Activated naive CD8-positive, alpha-beta T cell treated with anti-CD3 and anti-CD28 coated beads, Interleukin-2, amount 10 ng/mL, durations not matched to agents 7 days and 5 days (primary cell): Measurements from ENCODE around the gene HTR5A. TPM values are rescaled to one million over a fixed set of nuclear protein-coding genes. Genes with fewer than 3 reads are reported as not detected.

ENCODE experiments used
- ATAC-seq: fragments of 150-1000 bp; cut with Tn5 transposase; one replicate; pipeline ENCODE4 v1.10.0; 2021; ENCODE audit warnings: low read depth, moderate library complexity
- POLR2A ChIA-PET: fragments of 350-600 bp; sonication (Branson Sonifier 250); formaldehyde crosslinking; loops from one replicate; lab custom pipeline; 2021; ENCODE audit warnings: antibody characterized with exemption; lab: Charles Lee
- DNase-seq: peaks from one replicate; pipeline ENCODE4 v3.0.0; 2021
- H3K27ac Mint-ChIP-seq: one replicate; pipeline ENCODE4 v1.8.0; 2022; ENCODE audit warnings: mild to moderate bottlenecking, mixed read lengths
- H3K27me3 Mint-ChIP-seq: one replicate; pipeline ENCODE4 v1.8.0; 2022; ENCODE audit warnings: mild to moderate bottlenecking, moderate library complexity, mixed read lengths
- H3K36me3 Mint-ChIP-seq: one replicate; pipeline ENCODE4 v1.8.0; 2021; ENCODE audit warnings: mild to moderate bottlenecking, mixed read lengths
- H3K4me1 Mint-ChIP-seq: one replicate; pipeline ENCODE4 v1.8.0; 2021; ENCODE audit warnings: mixed read lengths
- H3K4me3 Mint-ChIP-seq: one replicate; pipeline ENCODE4 v1.8.0; 2022; ENCODE audit warnings: mild to moderate bottlenecking, moderate library complexity, mixed read lengths
- H3K9me3 Mint-ChIP-seq: one replicate; pipeline ENCODE4 v1.8.0; 2021; ENCODE audit warnings: mixed read lengths
- total RNA-seq, 2 experiments: library from RNA; stranded (reverse); gene quantifications; one replicate each; pipeline ENCODE4 v1.2.3, GENCODE V29; 2021

HTR5A gene
- total RNA-seq, 2 experiments from 2014 or later, result not detected

GRCh38 chr7:155131090-155131489, 61.0 kb downstream of the HTR5A start:
- Mint-ChIP-seq H3K36me3 (no peaks in the 10 kb centered on the region), H3K9me3 (no peaks in the 10 kb centered on the region), H3K27me3 (peaks cover 3% of the 10 kb centered on the region), H3K4me3 (no peak overlapping the region), H3K27ac (no peak overlapping the region), H3K4me1 (no peaks in the 10 kb centered on the region)
- no peak for DNase-seq
- POLR2A ChIA-PET, result no interaction called here
- no peak for ATAC-seq

DNA sequence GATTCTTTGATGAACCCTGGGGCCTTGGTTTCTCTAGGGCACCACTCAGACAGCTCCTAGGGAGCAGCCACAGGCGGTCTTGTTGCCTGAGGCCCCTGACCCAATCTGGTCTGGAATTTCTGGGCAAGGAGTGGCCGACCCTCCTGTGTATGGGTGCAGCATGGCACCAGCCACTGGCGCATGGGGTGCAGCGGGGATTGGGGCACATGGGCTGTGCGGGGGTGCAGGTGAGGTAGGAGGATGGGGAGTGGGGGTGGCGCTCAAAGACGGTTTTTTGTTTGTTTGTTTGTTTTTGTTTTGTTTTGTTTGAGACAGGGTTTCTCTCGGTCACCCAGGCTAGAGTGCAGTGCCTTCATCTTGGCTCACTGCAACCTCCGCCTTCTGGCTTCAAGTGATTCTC, 62.3 kb downstream of the HTR5A start:
- no peaks in the 10 kb centered on the region for H3K4me1 Mint-ChIP-seq
- H3K36me3 Mint-ChIP-seq, result no peaks in the 10 kb centered on the region
- POLR2A ChIA-PET, result no interaction called here
- no peak overlapping the region for H3K27ac Mint-ChIP-seq
- H3K4me3 Mint-ChIP-seq, result no peak overlapping the region
- H3K27me3 Mint-ChIP-seq, result peaks cover 3% of the 10 kb centered on the region
- ATAC-seq (no peak), DNase-seq (no peak)
- H3K9me3 Mint-ChIP-seq, result no peaks in the 10 kb centered on the region

DNA sequence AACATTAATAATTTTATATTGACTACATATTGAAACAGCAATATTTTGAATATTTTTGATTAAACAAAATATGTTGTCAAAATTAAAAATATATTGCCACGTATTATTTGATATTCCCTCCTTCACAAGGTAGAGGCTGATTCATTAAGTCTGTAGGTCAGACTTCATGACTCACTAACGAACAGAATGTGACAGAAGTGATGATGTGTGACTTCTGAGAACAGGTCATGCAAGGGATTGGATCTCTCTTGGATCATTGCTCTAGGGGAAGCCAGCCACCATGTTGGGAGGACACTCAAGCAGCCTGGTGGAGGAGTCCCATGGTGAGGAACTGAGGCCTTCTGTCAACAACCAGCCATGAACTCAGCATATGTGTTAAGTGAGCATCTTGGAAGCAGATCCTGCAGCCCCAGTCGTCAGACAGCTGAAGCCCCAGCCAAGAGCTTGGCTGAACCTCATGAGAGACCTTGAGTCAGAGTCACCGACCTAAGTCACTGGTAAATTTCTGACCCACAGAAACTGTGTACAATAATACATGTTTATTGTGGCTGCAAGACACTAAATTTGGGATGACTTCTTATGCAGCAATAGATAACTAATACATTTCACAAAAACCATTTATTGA, 66.6 kb downstream of the HTR5A start:
- Mint-ChIP-seq H3K9me3 (no peaks in the 10 kb centered on the region), H3K27me3 (peaks cover 2% of the 10 kb centered on the region), H3K4me1 (no peaks in the 10 kb centered on the region), H3K4me3 (no peak overlapping the region), H3K36me3 (no peaks in the 10 kb centered on the region), H3K27ac (no peak overlapping the region)
- DNase-seq, result no peak
- POLR2A ChIA-PET, result no interaction called here
- ATAC-seq, result no peak

Other genes with a start within 250 kb of the HTR5A start
- gene PAXIP1, start 67.2 kb upstream of the HTR5A start, total RNA-seq, result 10 to 100 TPM; 29.0 to 32.0 TPM
- gene INSIG1, start 227.6 kb downstream of the HTR5A start, total RNA-seq, result 10 to 100 TPM; 73.1 to 75.0 TPM